WTC11 (cell line): ENCODE data around the gene NRXN3. TPM values are rescaled to one million over a fixed set of nuclear protein-coding genes. Genes with fewer than 3 reads are reported as not detected.

Source experiments
- ATAC-seq: fragments of 200-7000 bp; cut with Tn5 transposase; 2 replicates; pipeline ENCODE4 v1.10.0; 2021; ENCODE audit warnings: mild to moderate bottlenecking, moderate library complexity
- CTCF ChIA-PET: fragments of 300-600 bp; sonication (Branson Sonifier 250); formaldehyde crosslinking; loops from one replicate; lab custom pipeline; 2021; ENCODE audit warnings: antibody characterized with exemption; lab: Charles Lee
- POLR2A ChIA-PET: fragments of 350-600 bp; sonication (Branson Sonifier 250); formaldehyde crosslinking; loops from one replicate; lab custom pipeline; 2021; ENCODE audit warnings: antibody characterized with exemption; lab: Charles Lee
- DNase-seq: peaks from one replicate; pipeline ENCODE4 v3.0.0; 2021; ENCODE audit warnings: low spot score
- H3K27ac Mint-ChIP-seq: 2 replicates; pipeline ENCODE4 v1.8.0; 2021; ENCODE audit warnings: mixed read lengths
- H3K27me3 Mint-ChIP-seq: 2 replicates; pipeline ENCODE4 v1.8.0; 2021; ENCODE audit warnings: low read depth, mild to moderate bottlenecking, moderate library complexity, mixed read lengths
- H3K36me3 Mint-ChIP-seq: 2 replicates; pipeline ENCODE4 v1.8.0; 2021; ENCODE audit warnings: mixed read lengths
- H3K4me1 Mint-ChIP-seq: 2 replicates; pipeline ENCODE4 v1.8.0; 2022; ENCODE audit warnings: mixed read lengths
- H3K4me3 Mint-ChIP-seq: 2 replicates; pipeline ENCODE4 v1.8.0; 2021; ENCODE audit warnings: mild to moderate bottlenecking, moderate library complexity, mixed read lengths
- H3K9me3 Mint-ChIP-seq: 2 replicates; pipeline ENCODE4 v1.8.0; 2021; ENCODE audit warnings: mixed read lengths
- ATF1 ChIP-seq: sonication (generic); formaldehyde crosslinking; IDR thresholded peaks from 2 replicates; pipeline ENCODE4 v1.8.1; 2023; ENCODE audit warnings: mild to moderate bottlenecking, moderate library complexity, missing genetic modification reagents
- ATF2 ChIP-seq: sonication (generic); formaldehyde crosslinking; IDR thresholded peaks from 2 replicates; pipeline ENCODE4 v1.8.1; 2022; ENCODE audit warnings: low read depth, missing genetic modification reagents, borderline replicate concordance
- ATF3 ChIP-seq: sonication (generic); formaldehyde crosslinking; conservative IDR thresholded peaks from 2 replicates; pipeline ENCODE4 v1.8.1; 2022; ENCODE audit warnings: mild to moderate bottlenecking, missing genetic modification reagents
- ATF6 ChIP-seq: sonication (generic); formaldehyde crosslinking; IDR thresholded peaks from 2 replicates; pipeline ENCODE4 v1.8.1; 2023; ENCODE audit warnings: mild to moderate bottlenecking, missing genetic modification reagents
- GTF2I ChIP-seq: fragments of 250-450 bp; sonication (Bioruptor Pico); conservative IDR thresholded peaks from 2 replicates; pipeline ENCODE4 v1.4.0; 2021; ENCODE audit warnings: mild to moderate bottlenecking
- HMGXB4 ChIP-seq: sonication (generic); formaldehyde crosslinking; IDR thresholded peaks from 2 replicates; pipeline ENCODE4 v1.8.1; 2023; ENCODE audit warnings: mild to moderate bottlenecking, moderate library complexity, missing genetic modification reagents
- IRF1 ChIP-seq: sonication (generic); formaldehyde crosslinking; IDR thresholded peaks from 2 replicates; pipeline ENCODE4 v1.8.0; 2023; ENCODE audit warnings: missing genetic modification reagents
- JAZF1 ChIP-seq: fragments of 250-450 bp; sonication (Bioruptor Pico); IDR thresholded peaks from 2 replicates; pipeline ENCODE4 v1.9.0; 2021; ENCODE audit warnings: moderate library complexity, mild to moderate bottlenecking, inconsistent platforms
- JUN ChIP-seq: sonication (generic); formaldehyde crosslinking; IDR thresholded peaks from 2 replicates; pipeline ENCODE4 v1.8.0; 2023; ENCODE audit warnings: mild to moderate bottlenecking, missing genetic modification reagents
- NFYB ChIP-seq: sonication (generic); formaldehyde crosslinking; conservative IDR thresholded peaks from 2 replicates; pipeline ENCODE4 v1.8.0; 2022; ENCODE audit warnings: low read depth, missing genetic modification reagents
- NR2C2 ChIP-seq: sonication (generic); formaldehyde crosslinking; IDR thresholded peaks from 2 replicates; pipeline ENCODE4 v1.8.0; 2022; ENCODE audit warnings: mild to moderate bottlenecking, missing genetic modification reagents
- NR3C1 ChIP-seq: sonication (generic); formaldehyde crosslinking; conservative IDR thresholded peaks from 2 replicates; pipeline ENCODE4 v1.8.1; 2023; ENCODE audit warnings: low read depth, mild to moderate bottlenecking, missing genetic modification reagents
- OVOL2 ChIP-seq: fragments of 250-450 bp; sonication (Bioruptor Pico); IDR thresholded peaks from 2 replicates; pipeline ENCODE4 v1.9.0; 2021; ENCODE audit warnings: mild to moderate bottlenecking, borderline replicate concordance
- PRRX2 ChIP-seq: fragments of 250-450 bp; sonication (Bioruptor Pico); IDR thresholded peaks from 2 replicates; pipeline ENCODE4 v1.8.0; 2021; ENCODE audit warnings: mild to moderate bottlenecking
- SP1 ChIP-seq: sonication (generic); formaldehyde crosslinking; conservative IDR thresholded peaks from 2 replicates; pipeline ENCODE4 v1.8.1; 2022; ENCODE audit warnings: missing genetic modification reagents
- TEAD1 ChIP-seq: sonication (generic); formaldehyde crosslinking; IDR thresholded peaks from 2 replicates; pipeline ENCODE4 v1.8.0; 2022; ENCODE audit warnings: mild to moderate bottlenecking, missing genetic modification reagents
- ZBTB43 ChIP-seq: sonication (generic); formaldehyde crosslinking; IDR thresholded peaks from 2 replicates; pipeline ENCODE4 v1.8.1; 2023; ENCODE audit warnings: mild to moderate bottlenecking, missing genetic modification reagents
- ZMAT4 ChIP-seq: fragments of 250-450 bp; sonication (Bioruptor Pico); IDR thresholded peaks from 2 replicates; pipeline ENCODE4 v1.9.0; 2021; ENCODE audit warnings: mild to moderate bottlenecking
- ZNF232 ChIP-seq: sonication (generic); formaldehyde crosslinking; IDR thresholded peaks from 2 replicates; pipeline ENCODE4 v1.8.0; 2022; ENCODE audit warnings: mild to moderate bottlenecking, missing genetic modification reagents
- ZNF263 ChIP-seq: sonication (generic); formaldehyde crosslinking; IDR thresholded peaks from 2 replicates; pipeline ENCODE4 v1.8.1; 2022; ENCODE audit warnings: low read depth, mild to moderate bottlenecking, moderate library complexity, missing genetic modification reagents
- ZNF396 ChIP-seq: fragments of 250-450 bp; sonication (Bioruptor Pico); IDR thresholded peaks from 2 replicates; pipeline ENCODE4 v1.8.0; 2021; ENCODE audit warnings: mild to moderate bottlenecking, moderate library complexity, borderline replicate concordance
- total RNA-seq: library from RNA; stranded (reverse); gene quantifications from 3 replicates; pipeline ENCODE4 v1.2.3, GENCODE V29; 2021

Gene NRXN3
- total RNA-seq, 1 experiment from 2014 or later: 3.0 TPM

- Mint-ChIP-seq H3K9me3 (peaks cover 5% of the 10 kb centered on the region; the same call in 1 of the 2 replicates), H3K4me1 (peaks cover 7% of the 10 kb centered on the region), H3K27me3 (no peaks in the 10 kb centered on the region), H3K36me3 (no peaks in the 10 kb centered on the region), H3K4me3 (no peak overlapping the region), H3K27ac (no peak overlapping the region)
- CTCF ChIA-PET: no interaction called here
- DNase-seq: no peak
- POLR2A ChIA-PET: no interaction called here
- ATAC-seq: no peak
- TF ChIP-seq GTF2I (CRISPR knock-in tag): no peak
- TF ChIP-seq ZNF263 (CRISPR knock-in tag): no peak
- TF ChIP-seq OVOL2: no peak
- TF ChIP-seq IRF1: no peak
- TF ChIP-seq NR2C2 (CRISPR knock-in tag): no peak
- TF ChIP-seq SP1 (CRISPR knock-in tag): no peak
- TF ChIP-seq JUN (CRISPR knock-in tag): no peak
- TF ChIP-seq NFYB (CRISPR knock-in tag): no peak
- no peak for TF ChIP-seq NR3C1 (CRISPR knock-in tag)
Observed at GRCh38 chr14:78610994-78611393, 440.8 kb downstream of the NRXN3 start.

GRCh38 chr14:78611796-78612571 lies 441.8 kb downstream of the NRXN3 start:
- DNase-seq (no peak), ATAC-seq (no peak)
- peaks cover 6% of the 10 kb centered on the region; the same call in 1 of the 2 replicates for H3K9me3 Mint-ChIP-seq
- H3K27ac Mint-ChIP-seq: no peak overlapping the region
- H3K4me3 Mint-ChIP-seq: no peak overlapping the region
- no peaks in the 10 kb centered on the region for H3K27me3 Mint-ChIP-seq
- H3K36me3 Mint-ChIP-seq: no peaks in the 10 kb centered on the region
- TF ChIP-seq JUN (CRISPR knock-in tag) (no peak), PRRX2 (no peak), ATF2 (CRISPR knock-in tag) (no peak), ZNF396 (CRISPR knock-in tag) (no peak), ZBTB43 (CRISPR knock-in tag) (no peak), HMGXB4 (CRISPR knock-in tag) (no peak), ZNF232 (CRISPR knock-in tag) (no peak), ATF3 (CRISPR knock-in tag) (no peak)
- POLR2A ChIA-PET: no interaction called here
- CTCF ChIA-PET: no interaction called here
- peaks cover 10% of the 10 kb centered on the region for H3K4me1 Mint-ChIP-seq

GRCh38 chr14:78612666-78613065 lies 442.5 kb downstream of the NRXN3 start:
- Mint-ChIP-seq H3K27me3 (no peaks in the 10 kb centered on the region), H3K9me3 (peaks cover 6% of the 10 kb centered on the region; the same call in 1 of the 2 replicates), H3K36me3 (no peaks in the 10 kb centered on the region), H3K4me3 (no peak overlapping the region), H3K4me1 (peaks cover 10% of the 10 kb centered on the region), H3K27ac (no peak overlapping the region)
- ChIA-PET CTCF (no interaction called here), POLR2A (no interaction called here)
- DNase-seq (no peak), ATAC-seq (no peak)
- TF ChIP-seq ZMAT4 (CRISPR knock-in tag) (no peak), TEAD1 (CRISPR knock-in tag) (no peak), ATF6 (CRISPR knock-in tag) (no peak), ATF1 (CRISPR knock-in tag) (no peak), JAZF1 (CRISPR knock-in tag) (no peak), IRF1 (no peak), ZNF396 (CRISPR knock-in tag) (no peak)
